HepG2 (cell line): ENCODE data around the gene ADGRG6. TPM values are rescaled to one million over a fixed set of nuclear protein-coding genes. Genes with fewer than 3 reads are reported as not detected.

Experiments used
- ASH2L ChIP-seq: fragments of 300-600, 200-600 bp; sonication (generic); IDR thresholded peaks from 2 replicates; pipeline ENCODE4 v1.7.0; 2017; ENCODE audit warnings: low read depth, mild to moderate bottlenecking, moderate library complexity, mixed read lengths, low read length; ENCODE audit not compliant: insufficient read length
- BRCA1 ChIP-seq: sonication (generic); formaldehyde crosslinking; IDR thresholded peaks from 2 replicates; pipeline ENCODE4 v1.4.0; 2020; ENCODE audit warnings: missing genetic modification reagents
- CHD4 ChIP-seq: fragments of 200-600 bp; sonication (generic); IDR thresholded peaks from 2 replicates; pipeline ENCODE4 v1.7.0; 2017; ENCODE audit warnings: mild to moderate bottlenecking, low read length, borderline replicate concordance
- MAFG ChIP-seq: sonication (generic); formaldehyde crosslinking; IDR thresholded peaks from 2 replicates; pipeline ENCODE4 v1.5.1; 2020; ENCODE audit warnings: mild to moderate bottlenecking, missing genetic modification reagents
- NCOA2 ChIP-seq: sonication (generic); formaldehyde crosslinking; IDR thresholded peaks from 2 replicates; pipeline ENCODE4 v1.8.0; 2022; ENCODE audit warnings: inconsistent platforms
- PRMT3 ChIP-seq: sonication (generic); formaldehyde crosslinking; IDR thresholded peaks from 2 replicates; pipeline ENCODE4 v1.8.1; 2022; ENCODE audit warnings: low read depth, mild to moderate bottlenecking, moderate library complexity, missing genetic modification reagents, borderline replicate concordance
- RXRA ChIP-seq: sonication (generic); formaldehyde crosslinking; IDR thresholded peaks from 2 replicates; pipeline ENCODE4 v1.5.1; 2020; ENCODE audit warnings: missing genetic modification reagents
- SALL2 ChIP-seq: sonication (generic); formaldehyde crosslinking; IDR thresholded peaks from 2 replicates; pipeline ENCODE4 v1.8.1; 2023; ENCODE audit warnings: mild to moderate bottlenecking, missing genetic modification reagents, inconsistent platforms
- ZFP36 ChIP-seq: fragments of 150-350 bp; IDR thresholded peaks from 2 replicates; pipeline ENCODE4 v1.6.1; 2018; ENCODE audit warnings: borderline replicate concordance, low read length, low read depth; ENCODE audit not compliant: partially characterized antibody
- ZNF230 ChIP-seq: sonication (generic); formaldehyde crosslinking; IDR thresholded peaks from 2 replicates; pipeline ENCODE4 v1.4.0; 2020; ENCODE audit warnings: mild to moderate bottlenecking, missing genetic modification reagents
- ZNF263 ChIP-seq: sonication (generic); formaldehyde crosslinking; IDR thresholded peaks from 2 replicates; pipeline ENCODE4 v1.4.0; 2020; ENCODE audit warnings: missing genetic modification reagents
- ZNF501 ChIP-seq: sonication (generic); formaldehyde crosslinking; IDR thresholded peaks from 2 replicates; pipeline ENCODE4 v1.5.1; 2020; ENCODE audit warnings: mild to moderate bottlenecking, moderate library complexity, missing genetic modification reagents
- ZNF644 ChIP-seq: IDR thresholded peaks from 2 replicates; pipeline ENCODE4 v1.6.1; 2016; ENCODE audit warnings: low read depth
- ZNF772 ChIP-seq: sonication (generic); formaldehyde crosslinking; IDR thresholded peaks from 2 replicates; pipeline ENCODE4 v1.5.0; 2020; ENCODE audit warnings: mild to moderate bottlenecking, missing genetic modification reagents
- polyA plus RNA-seq, 8 experiments: library from polyadenylated mRNA; depleted of rRNA in 3 of 8; stranded (reverse) in 7 of 8; unstranded in 1 of 8; fragments of >200 nt; fragmentation: Illumina TruSeq in 4 of 8; extraction: Trizol in 4 of 8; gene quantifications; 2 replicates each; pipeline versions ENCODE4 v1.2.1 to v1.2.3, GENCODE V29; 2011 to 2016; ENCODE audit warnings: low read depth in 4 of 8, missing spikeins in 1 of 8, mixed read lengths in 1 of 8; ENCODE audit not compliant: insufficient read depth in 1 of 8
- total RNA-seq, 5 experiments: library from RNA; depleted of rRNA; stranded (reverse); fragments of >200 nt; fragmentation: Illumina TruSeq; extraction: Trizol; gene quantifications; 2 replicates each; pipeline ENCODE4 v1.2.3, GENCODE V29; 2016; ENCODE audit warnings: low read depth in 1 of 5
- TF ChIP-seq, protein P1 (sequence below): sonication (generic); formaldehyde crosslinking; IDR thresholded peaks from 2 replicates; pipeline ENCODE4 v1.5.1; 2020; ENCODE audit warnings: mild to moderate bottlenecking, missing genetic modification reagents, borderline replicate concordance
- TF ChIP-seq, protein P2 (sequence below): sonication (generic); formaldehyde crosslinking; IDR thresholded peaks from 2 replicates; pipeline ENCODE4 v1.8.0; 2022; ENCODE audit warnings: missing genetic modification reagents, low read depth, mild to moderate bottlenecking, borderline replicate concordance
- TF ChIP-seq, protein P3 (sequence below): sonication (generic); formaldehyde crosslinking; IDR thresholded peaks from 2 replicates; pipeline ENCODE4 v1.4.0; 2020; ENCODE audit warnings: mild to moderate bottlenecking, missing genetic modification reagents, borderline replicate concordance
- TF ChIP-seq, protein P4 (sequence below): sonication (generic); formaldehyde crosslinking; IDR thresholded peaks from 2 replicates; pipeline ENCODE4 v1.5.0; 2020; ENCODE audit warnings: missing genetic modification reagents
- TF ChIP-seq, protein P5 (sequence below): sonication (generic); formaldehyde crosslinking; IDR thresholded peaks from 2 replicates; pipeline ENCODE4 v1.8.0; 2022; ENCODE audit warnings: mild to moderate bottlenecking, missing genetic modification reagents, moderate library complexity
- TF ChIP-seq, protein P6 (sequence below): sonication (generic); formaldehyde crosslinking; IDR thresholded peaks from 2 replicates; pipeline ENCODE4 v1.5.0; 2020; ENCODE audit warnings: missing genetic modification reagents, mild to moderate bottlenecking, borderline replicate concordance

ADGRG6 gene
- total and polyA plus RNA-seq, 2 of the 13 experiments (the other 11 are each of a cell fraction or from before 2014, with no cell fraction given): 129 to 249 TPM

DNA sequence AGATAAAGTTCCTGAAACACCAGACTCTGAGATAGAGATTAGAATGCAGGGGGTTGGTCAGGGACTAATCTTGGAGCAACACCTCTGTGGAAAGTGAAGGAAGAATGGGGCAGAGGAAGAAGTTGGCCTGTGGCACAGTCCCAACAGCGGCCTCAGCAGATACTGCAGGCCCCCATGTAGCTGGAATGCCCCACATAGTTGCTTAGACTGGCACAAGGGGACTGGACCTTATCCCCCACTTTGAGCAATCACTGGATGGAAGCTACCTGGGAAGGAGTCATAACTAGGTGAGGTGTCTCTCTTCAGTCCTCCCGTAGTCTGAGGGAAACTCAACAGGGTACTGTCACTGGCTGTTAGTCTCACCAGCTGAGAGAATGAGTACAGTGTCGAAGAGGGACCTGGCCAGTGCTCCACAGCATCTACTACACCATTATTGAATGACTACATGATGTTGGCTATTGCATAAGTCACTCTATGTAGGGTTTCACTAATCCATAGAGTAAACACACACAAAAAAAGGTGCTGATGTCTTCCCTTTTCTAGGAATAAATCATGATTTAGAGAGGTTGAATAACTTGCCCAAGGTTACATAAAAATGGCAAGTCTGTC lies 47.5 kb downstream of the ADGRG6 start (continued):
- TF ChIP-seq, protein P1, sequence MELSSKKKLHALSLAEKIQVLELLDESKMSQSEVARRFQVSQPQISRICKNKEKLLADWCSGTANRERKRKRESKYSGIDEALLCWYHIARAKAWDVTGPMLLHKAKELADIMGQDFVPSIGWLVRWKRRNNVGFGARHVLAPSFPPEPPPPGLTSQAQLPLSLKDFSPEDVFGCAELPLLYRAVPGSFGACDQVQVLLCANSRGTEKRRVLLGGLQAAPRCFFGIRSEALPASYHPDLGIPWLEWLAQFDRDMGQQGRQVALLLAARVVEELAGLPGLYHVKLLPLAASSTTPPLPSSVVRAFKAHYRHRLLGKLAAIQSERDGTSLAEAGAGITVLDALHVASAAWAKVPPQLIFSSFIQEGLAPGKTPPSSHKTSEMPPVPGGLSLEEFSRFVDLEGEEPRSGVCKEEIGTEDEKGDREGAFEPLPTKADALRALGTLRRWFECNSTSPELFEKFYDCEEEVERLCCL (CRISPR knock-in tag): no peak
- TF ChIP-seq ZNF263 (peak; percentile 40; the same call in 1 of the 2 replicates), ZNF230 (CRISPR knock-in tag) (no peak), RXRA (CRISPR knock-in tag) (no peak), PRMT3 (CRISPR knock-in tag) (0 out of 2 replicates have a peak, but pooled peaks have one; percentile 25), ZFP36 (no peak), MAFG (CRISPR knock-in tag) (no peak), NCOA2 (CRISPR knock-in tag) (peak; percentile 82), SALL2 (CRISPR knock-in tag) (no peak), ZNF644 (peak; percentile 98), CHD4 (no peak), ASH2L (no peak), BRCA1 (CRISPR knock-in tag) (no peak), ZNF501 (CRISPR knock-in tag) (no peak), ZNF772 (CRISPR knock-in tag) (no peak)
- TF ChIP-seq, protein P2, sequence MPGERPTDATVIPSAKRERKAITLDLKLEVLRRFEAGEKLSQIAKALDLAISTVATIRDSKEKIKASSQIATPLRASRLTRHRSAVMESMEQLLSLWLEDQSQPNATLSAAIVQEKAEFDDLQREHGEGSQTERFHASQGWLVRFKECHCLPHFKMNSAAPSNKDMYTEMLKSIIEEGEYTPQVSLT (CRISPR knock-in tag): no peak
- TF ChIP-seq, protein P3, sequence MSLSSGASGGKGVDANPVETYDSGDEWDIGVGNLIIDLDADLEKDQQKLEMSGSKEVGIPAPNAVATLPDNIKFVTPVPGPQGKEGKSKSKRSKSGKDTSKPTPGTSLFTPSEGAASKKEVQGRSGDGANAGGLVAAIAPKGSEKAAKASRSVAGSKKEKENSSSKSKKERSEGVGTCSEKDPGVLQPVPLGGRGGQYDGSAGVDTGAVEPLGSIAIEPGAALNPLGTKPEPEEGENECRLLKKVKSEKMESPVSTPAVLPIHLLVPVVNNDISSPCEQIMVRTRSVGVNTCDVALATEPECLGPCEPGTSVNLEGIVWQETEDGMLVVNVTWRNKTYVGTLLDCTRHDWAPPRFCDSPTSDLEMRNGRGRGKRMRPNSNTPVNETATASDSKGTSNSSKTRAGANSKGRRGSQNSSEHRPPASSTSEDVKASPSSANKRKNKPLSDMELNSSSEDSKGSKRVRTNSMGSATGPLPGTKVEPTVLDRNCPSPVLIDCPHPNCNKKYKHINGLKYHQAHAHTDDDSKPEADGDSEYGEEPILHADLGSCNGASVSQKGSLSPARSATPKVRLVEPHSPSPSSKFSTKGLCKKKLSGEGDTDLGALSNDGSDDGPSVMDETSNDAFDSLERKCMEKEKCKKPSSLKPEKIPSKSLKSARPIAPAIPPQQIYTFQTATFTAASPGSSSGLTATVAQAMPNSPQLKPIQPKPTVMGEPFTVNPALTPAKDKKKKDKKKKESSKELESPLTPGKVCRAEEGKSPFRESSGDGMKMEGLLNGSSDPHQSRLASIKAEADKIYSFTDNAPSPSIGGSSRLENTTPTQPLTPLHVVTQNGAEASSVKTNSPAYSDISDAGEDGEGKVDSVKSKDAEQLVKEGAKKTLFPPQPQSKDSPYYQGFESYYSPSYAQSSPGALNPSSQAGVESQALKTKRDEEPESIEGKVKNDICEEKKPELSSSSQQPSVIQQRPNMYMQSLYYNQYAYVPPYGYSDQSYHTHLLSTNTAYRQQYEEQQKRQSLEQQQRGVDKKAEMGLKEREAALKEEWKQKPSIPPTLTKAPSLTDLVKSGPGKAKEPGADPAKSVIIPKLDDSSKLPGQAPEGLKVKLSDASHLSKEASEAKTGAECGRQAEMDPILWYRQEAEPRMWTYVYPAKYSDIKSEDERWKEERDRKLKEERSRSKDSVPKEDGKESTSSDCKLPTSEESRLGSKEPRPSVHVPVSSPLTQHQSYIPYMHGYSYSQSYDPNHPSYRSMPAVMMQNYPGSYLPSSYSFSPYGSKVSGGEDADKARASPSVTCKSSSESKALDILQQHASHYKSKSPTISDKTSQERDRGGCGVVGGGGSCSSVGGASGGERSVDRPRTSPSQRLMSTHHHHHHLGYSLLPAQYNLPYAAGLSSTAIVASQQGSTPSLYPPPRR (CRISPR knock-in tag): peak; percentile 70; the same call in 1 of the 2 replicates
- TF ChIP-seq, protein P4, sequence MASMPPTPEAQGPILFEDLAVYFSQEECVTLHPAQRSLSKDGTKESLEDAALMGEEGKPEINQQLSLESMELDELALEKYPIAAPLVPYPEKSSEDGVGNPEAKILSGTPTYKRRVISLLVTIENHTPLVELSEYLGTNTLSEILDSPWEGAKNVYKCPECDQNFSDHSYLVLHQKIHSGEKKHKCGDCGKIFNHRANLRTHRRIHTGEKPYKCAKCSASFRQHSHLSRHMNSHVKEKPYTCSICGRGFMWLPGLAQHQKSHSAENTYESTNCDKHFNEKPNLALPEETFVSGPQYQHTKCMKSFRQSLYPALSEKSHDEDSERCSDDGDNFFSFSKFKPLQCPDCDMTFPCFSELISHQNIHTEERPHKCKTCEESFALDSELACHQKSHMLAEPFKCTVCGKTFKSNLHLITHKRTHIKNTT: no peak
- TF ChIP-seq, protein P5, sequence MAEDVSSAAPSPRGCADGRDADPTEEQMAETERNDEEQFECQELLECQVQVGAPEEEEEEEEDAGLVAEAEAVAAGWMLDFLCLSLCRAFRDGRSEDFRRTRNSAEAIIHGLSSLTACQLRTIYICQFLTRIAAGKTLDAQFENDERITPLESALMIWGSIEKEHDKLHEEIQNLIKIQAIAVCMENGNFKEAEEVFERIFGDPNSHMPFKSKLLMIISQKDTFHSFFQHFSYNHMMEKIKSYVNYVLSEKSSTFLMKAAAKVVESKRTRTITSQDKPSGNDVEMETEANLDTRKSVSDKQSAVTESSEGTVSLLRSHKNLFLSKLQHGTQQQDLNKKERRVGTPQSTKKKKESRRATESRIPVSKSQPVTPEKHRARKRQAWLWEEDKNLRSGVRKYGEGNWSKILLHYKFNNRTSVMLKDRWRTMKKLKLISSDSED (CRISPR knock-in tag): no peak
- TF ChIP-seq, protein P6, sequence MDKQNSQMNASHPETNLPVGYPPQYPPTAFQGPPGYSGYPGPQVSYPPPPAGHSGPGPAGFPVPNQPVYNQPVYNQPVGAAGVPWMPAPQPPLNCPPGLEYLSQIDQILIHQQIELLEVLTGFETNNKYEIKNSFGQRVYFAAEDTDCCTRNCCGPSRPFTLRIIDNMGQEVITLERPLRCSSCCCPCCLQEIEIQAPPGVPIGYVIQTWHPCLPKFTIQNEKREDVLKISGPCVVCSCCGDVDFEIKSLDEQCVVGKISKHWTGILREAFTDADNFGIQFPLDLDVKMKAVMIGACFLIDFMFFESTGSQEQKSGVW (CRISPR knock-in tag): no peak
